ENCODE results near the gene SPIB. TPM values are rescaled to one million over a fixed set of nuclear protein-coding genes. Genes with fewer than 3 reads are reported as not detected.
"Not testable (repeated sequence)": the region's sequence is repeated elsewhere in the genome, so short reads cannot be mapped to it uniquely, and the experiment has no call there.

SPIB gene
- total RNA-seq, 1 donor from 2014 or later = 0.86 TPM

- intact Hi-C loops (cut with micrococcal nuclease) = no loop called here
Measured at GRCh38 chr19:50435221-50435620, 16.5 kb downstream of the SPIB start.

GRCh38 chr19:50435627-50436026 is 16.9 kb downstream of the SPIB start:
- intact Hi-C loops (cut with micrococcal nuclease) = no loop called here

GRCh38 chr19:50437862-50438449 is 19.2 kb downstream of the SPIB start:
- intact Hi-C loops (cut with micrococcal nuclease) = no loop called here

- intact Hi-C loops (cut with micrococcal nuclease) = not testable (repeated sequence)
Measured at GRCh38 chr19:50439130-50439529, 20.4 kb downstream of the SPIB start.

GRCh38 chr19:50444059-50444458 is 25.3 kb downstream of the SPIB start:
- intact Hi-C loops (cut with micrococcal nuclease) = no loop called here

- intact Hi-C loops (cut with micrococcal nuclease) = no loop called here
Measured at GRCh38 chr19:50447053-50447452, 28.3 kb downstream of the SPIB start.

GRCh38 chr19:50447750-50448149 is 29.0 kb downstream of the SPIB start:
- intact Hi-C loops (cut with micrococcal nuclease) = no loop called here

- intact Hi-C loops (cut with micrococcal nuclease) = no loop called here
Measured at GRCh38 chr19:50449236-50449899, 30.6 kb downstream of the SPIB start.

- intact Hi-C loops (cut with micrococcal nuclease) = no loop called here
Measured at GRCh38 chr19:50450369-50451222, 31.9 kb downstream of the SPIB start.

- intact Hi-C loops (cut with micrococcal nuclease) = no loop called here
Measured at GRCh38 chr19:50451223-50451534, 32.4 kb downstream of the SPIB start.

- intact Hi-C loops (cut with micrococcal nuclease) = no loop called here
Measured at GRCh38 chr19:50453243-50453642, 34.5 kb downstream of the SPIB start.

- intact Hi-C loops (cut with micrococcal nuclease) = no loop called here
Measured at GRCh38 chr19:50455992-50456391, 37.3 kb downstream of the SPIB start.

GRCh38 chr19:50457300-50457699 is 38.6 kb downstream of the SPIB start:
- intact Hi-C loops (cut with micrococcal nuclease) = no loop called here

GRCh38 chr19:50458396-50459066 is 39.8 kb downstream of the SPIB start:
- intact Hi-C loops (cut with micrococcal nuclease) = no loop called here

GRCh38 chr19:50459067-50459456 is 40.3 kb downstream of the SPIB start:
- intact Hi-C loops (cut with micrococcal nuclease) = no loop called here

- intact Hi-C loops (cut with micrococcal nuclease) = no loop called here
Measured at GRCh38 chr19:50459638-50460037, 40.9 kb downstream of the SPIB start.

- intact Hi-C loops (cut with micrococcal nuclease) = no loop called here
Measured at GRCh38 chr19:50460161-50460765, 41.5 kb downstream of the SPIB start.

- intact Hi-C loops (cut with micrococcal nuclease) = loop anchor here (1.0 kb wide), 4 partner anchors 15 to 132 kb away; partner anchors contain the start of genes EMC10, GARIN5A and KCNC3
Measured at GRCh38 chr19:50461066-50461875, 42.5 kb downstream of the SPIB start.

GRCh38 chr19:50462970-50463369 is 44.2 kb downstream of the SPIB start:
- intact Hi-C loops (cut with micrococcal nuclease) = no loop called here

GRCh38 chr19:50464348-50464747 is 45.6 kb downstream of the SPIB start:
- intact Hi-C loops (cut with micrococcal nuclease) = no loop called here

- intact Hi-C loops (cut with micrococcal nuclease) = no loop called here
Measured at GRCh38 chr19:50465000-50465399, 46.3 kb downstream of the SPIB start.

Data from T-helper 1 cell treated with Interleukin-12 subunit alpha and Interleukin-12 subunit beta and Interleukin-4 antibody, amounts not matched to agents 30 ng/mL and 1 ng/mL, for 36 hours (primary cell).